A673 (cell line): ENCODE data around the gene TRPM4.
"Not testable (repeated sequence)": the region's sequence is repeated elsewhere in the genome, so short reads cannot be mapped to it uniquely, and the experiment has no call there.

ENCODE experiments used
- CTCF ChIP-seq: fragments of 300-800, 200-600 bp; sonication (generic); conservative IDR thresholded peaks from 2 replicates; pipeline ENCODE4 v1.5.1; 2017; ENCODE audit warnings: low read depth, mild to moderate bottlenecking, antibody characterized with exemption, low read length, moderate library complexity, mixed read lengths
- EZH2 ChIP-seq: fragments of 200-600 bp; sonication (generic); IDR thresholded peaks from 2 replicates; pipeline ENCODE4 v1.6.1; 2017; ENCODE audit warnings: borderline replicate concordance, low read depth, mild to moderate bottlenecking, mixed read lengths, antibody characterized with exemption, low read length; ENCODE audit not compliant: poor library complexity, severe bottlenecking

GRCh38 chr19:49127225-49127624, 30.4 kb upstream of the TRPM4 start:
- TF ChIP-seq EZH2, CTCF: not testable (repeated sequence)
